Measurements from ENCODE around the gene MRPL43.

The MRPL43 gene

DNA sequence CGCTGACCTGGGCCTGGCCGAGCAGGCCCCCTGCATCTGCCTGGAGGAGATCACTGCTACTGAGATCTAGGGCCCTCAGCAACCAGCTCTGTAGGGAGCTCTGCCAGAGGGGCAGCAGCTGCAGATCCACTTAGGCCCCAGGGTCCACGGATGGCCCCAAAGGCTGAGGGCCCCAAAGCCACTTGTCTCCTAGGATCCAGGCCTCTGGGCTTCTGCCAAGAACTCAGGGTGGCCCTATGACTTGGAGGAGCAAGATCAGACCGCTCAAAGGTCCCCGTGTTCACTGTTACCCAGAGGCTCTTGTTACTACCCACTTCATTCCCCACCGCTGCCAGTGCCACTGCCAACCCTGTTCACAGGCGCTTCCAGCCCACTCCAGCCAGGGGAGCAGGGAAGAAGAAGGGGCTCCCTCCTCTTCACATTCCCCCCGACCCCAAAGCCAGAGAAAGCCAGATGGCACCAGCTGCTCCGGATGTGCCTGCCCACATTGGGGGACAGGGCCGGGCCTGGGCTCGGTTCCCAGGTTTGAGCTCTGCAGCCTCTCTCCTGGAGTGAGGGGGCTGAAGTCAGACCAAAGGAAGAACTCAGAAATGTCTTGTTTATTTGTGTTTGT lies 19.9 kb upstream of the MRPL43 start:
- no peak for DNase-seq (ENCODE audit: low read depth)
- H3K4me3 ChIP-seq (ENCODE audit: low read depth, low read length): no peak overlapping the region
- TF ChIP-seq, protein P1, sequence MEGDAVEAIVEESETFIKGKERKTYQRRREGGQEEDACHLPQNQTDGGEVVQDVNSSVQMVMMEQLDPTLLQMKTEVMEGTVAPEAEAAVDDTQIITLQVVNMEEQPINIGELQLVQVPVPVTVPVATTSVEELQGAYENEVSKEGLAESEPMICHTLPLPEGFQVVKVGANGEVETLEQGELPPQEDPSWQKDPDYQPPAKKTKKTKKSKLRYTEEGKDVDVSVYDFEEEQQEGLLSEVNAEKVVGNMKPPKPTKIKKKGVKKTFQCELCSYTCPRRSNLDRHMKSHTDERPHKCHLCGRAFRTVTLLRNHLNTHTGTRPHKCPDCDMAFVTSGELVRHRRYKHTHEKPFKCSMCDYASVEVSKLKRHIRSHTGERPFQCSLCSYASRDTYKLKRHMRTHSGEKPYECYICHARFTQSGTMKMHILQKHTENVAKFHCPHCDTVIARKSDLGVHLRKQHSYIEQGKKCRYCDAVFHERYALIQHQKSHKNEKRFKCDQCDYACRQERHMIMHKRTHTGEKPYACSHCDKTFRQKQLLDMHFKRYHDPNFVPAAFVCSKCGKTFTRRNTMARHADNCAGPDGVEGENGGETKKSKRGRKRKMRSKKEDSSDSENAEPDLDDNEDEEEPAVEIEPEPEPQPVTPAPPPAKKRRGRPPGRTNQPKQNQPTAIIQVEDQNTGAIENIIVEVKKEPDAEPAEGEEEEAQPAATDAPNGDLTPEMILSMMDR (IDR thresholded peaks at IDR 0.05; ENCODE audit: low read depth, low read length, missing control alignments): no peak

DNA sequence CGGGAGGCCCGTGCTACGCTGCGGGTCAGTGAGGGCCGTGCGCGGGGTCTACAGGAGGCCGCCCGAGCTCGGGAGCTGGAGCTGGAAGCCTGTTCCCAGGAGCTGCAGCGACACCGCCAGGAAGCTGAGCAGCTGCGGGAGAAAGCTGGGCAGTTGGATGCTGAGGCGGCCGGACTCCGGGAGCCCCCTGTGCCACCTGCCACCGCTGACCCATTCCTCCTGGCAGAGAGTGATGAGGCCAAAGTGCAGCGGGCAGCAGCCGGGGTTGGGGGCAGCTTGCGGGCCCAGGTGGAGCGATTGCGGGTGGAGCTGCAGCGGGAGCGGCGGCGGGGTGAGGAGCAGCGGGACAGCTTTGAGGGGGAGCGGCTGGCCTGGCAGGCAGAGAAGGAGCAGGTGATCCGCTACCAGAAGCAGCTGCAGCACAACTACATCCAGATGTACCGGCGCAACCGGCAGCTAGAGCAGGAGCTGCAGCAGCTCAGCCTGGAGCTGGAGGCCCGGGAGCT lies 19.3 kb upstream of the MRPL43 start:
- no peak for DNase-seq (ENCODE audit: low read depth)
- TF ChIP-seq, protein P1 (IDR thresholded peaks at IDR 0.05; ENCODE audit: low read depth, low read length, missing control alignments): no peak
- no peak overlapping the region for H3K4me3 ChIP-seq (ENCODE audit: low read depth, low read length)

DNA sequence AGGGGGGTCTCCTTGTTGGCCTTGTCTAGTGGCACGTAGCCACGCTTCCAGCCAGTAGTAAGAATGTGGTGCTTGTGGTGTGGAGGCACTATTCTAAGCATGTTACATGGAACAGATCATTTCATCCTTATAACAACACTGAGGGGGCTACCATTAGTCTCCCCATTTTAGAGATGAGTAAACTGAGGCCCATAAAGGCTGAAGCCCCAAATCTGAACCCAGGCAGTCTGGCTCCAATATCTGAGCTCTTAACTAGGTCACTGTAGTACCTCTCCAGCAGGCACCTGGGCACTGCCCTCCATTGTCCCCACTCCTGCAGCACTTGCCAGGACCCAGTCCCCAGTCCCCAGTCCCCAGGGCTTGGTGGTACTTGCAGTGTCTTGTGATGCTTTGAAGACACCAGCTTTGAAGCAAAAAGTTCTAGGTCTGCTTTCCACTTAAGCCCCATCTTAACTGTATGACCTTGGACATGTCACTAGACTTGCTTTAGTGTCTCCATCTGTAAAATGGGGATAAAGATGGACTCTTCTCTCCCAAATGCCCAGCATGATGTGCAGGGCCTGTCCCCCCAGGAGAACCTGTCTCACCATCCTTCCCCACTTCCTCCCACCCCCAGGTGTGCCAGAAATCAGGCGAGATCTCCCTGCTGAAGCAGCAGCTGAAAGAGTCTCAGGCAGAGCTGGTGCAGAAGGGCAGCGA lies 18.7 kb upstream of the MRPL43 start:
- no peak overlapping the region for H3K4me3 ChIP-seq (ENCODE audit: low read depth, low read length)

DNA sequence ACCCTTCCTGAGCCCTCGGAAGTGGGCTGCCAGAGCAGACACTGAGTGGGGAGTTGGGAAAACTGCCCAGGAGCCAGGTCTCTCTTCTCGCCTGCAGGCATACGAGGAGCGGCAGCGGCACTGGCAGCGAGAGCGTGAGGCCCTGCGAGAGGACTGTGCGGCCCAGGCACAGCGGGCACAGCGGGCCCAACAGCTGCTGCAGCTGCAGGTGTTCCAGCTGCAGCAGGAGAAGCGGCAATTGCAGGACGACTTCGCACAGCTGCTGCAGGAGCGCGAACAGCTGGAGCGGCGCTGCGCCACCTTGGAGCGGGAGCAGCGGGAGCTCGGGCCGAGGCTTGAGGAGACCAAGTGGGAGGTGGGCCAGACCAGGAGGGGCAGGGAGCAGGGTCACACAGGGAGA lies 18.1 kb upstream of the MRPL43 start:
- TF ChIP-seq, protein P1 (IDR thresholded peaks at IDR 0.05; ENCODE audit: low read depth, low read length, missing control alignments): no peak
- no peak overlapping the region for H3K4me3 ChIP-seq (ENCODE audit: low read depth, low read length)
- no peak for DNase-seq (ENCODE audit: low read depth)

More for the DNA sequence above, 18.7 kb upstream of the MRPL43 start:
- TF ChIP-seq, protein P1 (IDR thresholded peaks at IDR 0.05; ENCODE audit: low read depth, low read length, missing control alignments): no peak
- DNase-seq (ENCODE audit: low read depth): no peak

DNA sequence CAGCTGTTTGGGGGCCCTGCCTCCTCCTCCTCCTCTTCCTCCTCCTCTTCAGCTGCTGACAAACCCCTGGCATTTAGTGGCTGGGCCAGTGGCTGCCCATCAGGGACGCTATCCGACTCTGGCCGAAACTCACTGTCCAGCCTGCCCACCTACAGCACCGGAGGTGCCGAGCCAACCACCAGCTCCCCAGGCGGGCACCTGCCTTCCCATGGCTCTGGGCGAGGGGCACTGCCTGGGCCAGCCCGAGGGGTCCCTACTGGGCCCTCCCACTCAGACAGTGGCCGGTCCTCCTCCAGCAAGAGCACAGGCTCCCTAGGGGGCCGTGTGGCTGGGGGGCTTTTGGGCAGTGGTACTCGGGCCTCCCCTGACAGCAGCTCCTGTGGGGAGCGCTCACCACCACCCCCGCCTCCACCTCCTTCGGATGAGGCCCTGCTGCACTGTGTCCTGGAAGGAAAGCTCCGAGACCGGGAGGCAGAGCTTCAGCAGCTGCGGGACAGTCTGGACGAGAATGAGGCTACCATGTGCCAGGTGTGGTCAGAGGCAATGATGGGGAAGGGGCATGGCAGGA lies 16.4 kb upstream of the MRPL43 start:
- no peak overlapping the region for H3K4me3 ChIP-seq (ENCODE audit: low read depth, low read length)
- TF ChIP-seq, protein P1 (IDR thresholded peaks at IDR 0.05; ENCODE audit: low read depth, low read length, missing control alignments): no peak
- DNase-seq (ENCODE audit: low read depth): no peak

DNA sequence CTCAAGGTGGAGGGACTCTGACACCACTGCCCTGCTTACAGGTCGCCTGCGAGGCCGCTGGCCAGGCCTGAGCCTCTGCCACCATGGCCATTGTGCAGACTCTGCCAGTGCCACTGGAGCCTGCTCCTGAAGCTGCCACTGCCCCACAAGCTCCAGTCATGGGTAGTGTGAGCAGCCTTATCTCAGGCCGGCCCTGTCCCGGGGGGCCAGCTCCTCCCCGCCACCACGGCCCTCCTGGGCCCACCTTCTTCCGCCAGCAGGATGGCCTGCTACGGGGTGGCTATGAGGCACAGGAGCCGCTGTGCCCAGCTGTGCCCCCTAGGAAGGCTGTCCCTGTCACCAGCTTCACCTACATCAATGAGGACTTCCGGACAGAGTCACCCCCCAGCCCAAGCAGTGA lies 15.2 kb upstream of the MRPL43 start:
- DNase-seq (ENCODE audit: low read depth): no peak
- TF ChIP-seq, protein P1 (IDR thresholded peaks at IDR 0.05; ENCODE audit: low read depth, low read length, missing control alignments): no peak
- H3K4me3 ChIP-seq (ENCODE audit: low read depth, low read length): no peak overlapping the region
